Measurements from ENCODE around the gene PSMA1.
A peak's percentile ranks its signal among the peaks of the same experiment; 100 is the strongest.
"Not testable (repeated sequence)": the region's sequence is repeated elsewhere in the genome, so short reads cannot be mapped to it uniquely, and the experiment has no call there.

Gene PSMA1

DNA sequence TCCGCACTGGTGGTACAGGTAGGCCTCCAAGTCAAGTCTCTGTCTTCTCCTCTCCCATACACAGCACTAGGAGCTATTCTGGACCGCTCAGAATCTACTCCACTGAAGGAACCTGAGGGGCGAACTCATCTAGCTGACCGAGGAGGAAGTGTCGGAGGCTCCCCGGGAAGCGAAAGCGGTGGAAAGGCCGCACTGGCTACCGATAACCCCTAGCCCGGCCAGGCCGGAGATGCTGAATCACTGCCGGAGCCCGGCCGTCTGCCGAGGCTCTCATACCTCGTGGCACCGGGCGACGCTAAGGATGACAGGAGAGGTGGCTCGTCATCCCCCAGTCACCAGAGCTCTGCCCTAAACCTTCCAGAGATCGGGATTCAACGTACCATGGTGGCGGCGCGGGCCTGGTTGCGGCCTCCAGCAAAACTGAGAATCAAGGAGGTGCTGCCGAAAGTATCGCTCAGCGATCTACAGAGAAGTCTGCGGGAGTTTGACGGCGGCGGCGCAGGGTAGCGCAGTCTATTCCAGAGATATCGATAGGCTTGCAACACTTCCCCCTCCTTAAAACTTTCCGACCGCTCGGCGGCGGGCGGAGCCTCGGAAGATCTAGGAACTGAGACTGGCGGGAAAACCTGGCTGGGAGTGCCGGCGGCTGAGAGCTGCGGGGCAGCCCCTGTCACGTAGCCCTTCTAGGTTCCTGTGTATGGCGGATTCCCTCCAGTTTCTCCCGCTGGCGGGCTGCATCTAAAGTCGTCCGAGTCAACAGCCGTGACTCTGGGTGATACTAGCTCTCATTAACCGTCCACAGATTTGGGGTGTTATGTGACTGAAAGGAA lies at the start of gene PSMA1:
TSS of gene PSMA1 (minus strand) at position 470 of the 830 bp plus-strand sequence. CDS start at position 383, 87 bp downstream.
- peak; percentile 92 for DNase-seq

DNA sequence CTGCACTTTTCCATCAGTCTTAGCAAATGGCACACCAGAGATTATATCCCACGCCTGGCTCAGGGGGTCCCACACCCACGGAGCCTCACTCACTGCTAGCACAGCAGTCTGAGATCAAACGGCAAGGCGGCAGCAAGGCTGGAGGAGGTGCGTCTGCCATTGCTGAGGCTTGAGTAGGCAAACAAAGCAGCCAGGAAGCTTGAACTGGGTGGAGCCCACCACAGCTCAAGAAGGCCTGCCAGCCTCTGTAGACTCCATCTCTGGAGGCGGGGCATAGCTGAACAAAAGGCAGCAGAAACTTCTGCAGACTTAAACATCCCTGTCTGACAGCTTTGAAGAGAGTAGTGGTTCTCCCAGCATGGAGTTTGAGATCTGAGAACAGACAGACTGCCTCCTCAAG lies 49.3 kb upstream of the PSMA1 start:
- not testable (repeated sequence) for DNase-seq

DNA sequence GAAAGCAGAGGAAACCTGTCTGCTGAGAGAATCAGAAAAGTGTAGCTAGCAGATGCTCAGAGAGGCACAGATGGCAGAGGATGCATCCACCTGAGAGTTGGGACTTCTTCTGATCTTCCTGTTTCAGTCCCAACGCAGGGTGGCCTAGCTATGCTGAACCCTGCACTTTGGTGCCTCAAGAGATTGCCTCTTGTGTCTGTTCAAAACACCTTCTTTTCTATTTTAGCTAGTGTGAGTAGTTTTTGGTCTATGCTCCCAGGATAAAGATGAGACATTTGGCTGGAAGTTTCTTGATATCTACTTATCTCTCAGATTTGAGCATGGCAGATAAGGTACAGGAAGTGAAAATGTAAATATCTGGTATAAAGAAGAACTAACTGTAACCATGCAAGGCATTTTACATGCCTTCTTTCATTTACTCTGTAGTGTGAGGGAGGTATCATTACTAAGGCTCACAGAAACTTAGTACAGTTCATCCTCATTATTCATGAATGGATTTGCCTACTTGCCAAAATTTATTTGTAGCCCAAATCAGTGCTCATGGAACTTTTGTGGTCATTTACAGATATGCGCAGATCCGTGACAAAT lies 47.0 kb upstream of the PSMA1 start:
- DNase-seq: no peak

DNA sequence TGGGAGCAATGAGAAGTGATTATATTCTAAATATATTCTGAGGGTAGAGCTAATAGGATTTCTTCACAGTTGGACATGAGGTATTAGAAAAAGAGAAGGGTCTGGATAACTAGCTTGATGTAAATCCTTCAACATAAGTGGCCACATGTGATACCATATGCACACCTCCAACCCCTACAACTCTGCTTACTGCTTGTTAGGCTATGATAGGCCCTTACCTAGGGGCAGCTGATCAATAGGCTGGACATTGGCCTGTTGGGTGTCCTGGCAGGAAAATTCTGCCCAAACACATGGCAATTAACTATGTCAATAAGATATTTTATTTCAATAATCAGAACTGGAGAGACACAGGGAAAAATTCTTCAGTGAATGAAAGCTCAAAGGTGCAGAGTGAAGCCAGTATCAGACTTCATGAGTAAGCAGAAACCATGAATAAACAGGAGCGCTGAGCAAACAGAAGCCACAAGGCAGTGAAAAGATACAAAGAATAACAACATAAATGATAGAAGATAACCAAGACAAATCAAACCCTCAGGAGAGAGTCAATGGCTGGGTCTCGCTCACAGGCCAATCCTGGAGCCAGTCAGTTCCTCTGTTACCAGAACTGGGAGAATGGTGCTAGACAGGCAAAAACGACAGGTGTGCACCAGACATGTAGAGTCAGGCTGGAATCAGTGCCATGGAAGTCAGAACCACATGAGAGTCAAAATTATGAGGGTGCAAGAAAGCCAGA lies 46.3 kb upstream of the PSMA1 start:
- no peak for DNase-seq

DNA sequence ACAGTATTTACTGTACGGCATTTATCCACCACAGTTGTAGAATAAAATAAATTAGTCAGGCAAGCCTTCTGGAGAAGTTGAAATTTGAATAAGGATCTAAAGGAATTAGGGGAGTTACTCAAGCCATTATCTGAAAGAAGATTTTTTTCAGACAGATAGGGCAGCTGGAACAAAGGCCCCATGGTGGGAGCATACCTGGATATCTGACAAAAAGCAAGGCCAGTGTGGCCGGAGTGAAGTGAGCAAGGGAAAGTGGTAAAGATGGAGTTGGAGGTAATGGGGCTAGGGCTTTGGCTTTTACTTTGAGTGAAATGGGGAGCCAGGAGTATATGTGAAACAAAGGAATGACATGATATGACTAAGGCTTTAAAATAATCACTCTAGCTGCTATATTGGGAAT lies 45.7 kb upstream of the PSMA1 start:
- no peak for DNase-seq

DNA sequence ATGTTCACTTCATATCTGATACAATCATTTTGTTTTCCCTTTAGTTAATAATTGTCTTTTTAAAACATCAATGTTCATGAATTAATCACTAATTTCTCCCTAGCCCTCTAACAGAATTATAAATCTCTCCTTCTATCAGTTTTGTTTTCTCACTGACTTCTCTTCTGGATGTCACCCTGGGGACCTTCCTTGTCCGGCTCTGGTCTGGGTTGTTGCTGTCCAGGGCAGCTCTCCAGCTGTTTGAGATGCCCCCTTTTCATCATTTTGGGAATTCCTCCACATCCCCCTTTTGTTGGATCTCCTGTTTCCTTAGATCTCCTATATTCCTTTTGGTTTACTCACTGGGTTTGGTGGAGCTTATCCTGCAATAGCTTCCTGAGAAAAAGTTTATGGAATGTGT lies 35.6 kb upstream of the PSMA1 start:
- no peak for DNase-seq

DNA sequence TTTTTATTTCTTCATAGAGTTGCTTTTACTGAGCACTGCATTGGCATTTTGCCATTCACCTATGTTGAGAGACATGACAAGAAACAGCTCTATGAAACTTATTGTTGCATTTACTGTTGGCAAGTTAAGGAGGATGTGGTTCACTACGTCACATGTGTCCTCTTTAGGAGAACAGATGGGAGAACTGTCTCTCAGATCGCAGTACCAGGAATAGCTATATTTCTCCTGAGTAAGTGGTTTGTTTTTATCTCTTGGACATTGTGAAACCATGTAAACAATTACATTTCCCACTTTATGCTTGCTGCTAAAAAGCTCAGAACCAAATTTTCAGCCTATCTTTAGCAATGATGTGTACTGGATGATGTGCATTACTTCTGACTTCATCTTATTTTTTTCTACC lies 34.8 kb upstream of the PSMA1 start:
- DNase-seq: no peak

DNA sequence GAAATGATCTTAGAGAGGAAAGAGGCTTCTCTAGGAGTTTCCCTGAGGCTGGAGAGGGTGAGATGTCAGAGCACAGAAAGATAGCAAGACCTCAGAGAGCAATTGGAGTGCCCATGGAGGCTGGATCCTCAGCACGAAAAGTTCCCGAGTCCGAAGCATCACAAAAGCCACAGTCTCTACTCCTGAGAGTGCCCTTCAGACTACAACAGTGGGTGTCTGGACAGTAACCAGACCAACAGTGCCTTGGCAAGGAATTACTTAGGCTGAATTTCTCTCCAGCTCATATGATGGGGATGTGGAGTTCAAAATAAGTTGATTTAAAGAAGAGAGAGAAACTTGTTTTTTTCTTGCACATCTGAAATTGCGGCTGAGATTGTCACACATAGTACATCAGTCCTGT lies 31.9 kb upstream of the PSMA1 start:
- no peak for DNase-seq

DNA sequence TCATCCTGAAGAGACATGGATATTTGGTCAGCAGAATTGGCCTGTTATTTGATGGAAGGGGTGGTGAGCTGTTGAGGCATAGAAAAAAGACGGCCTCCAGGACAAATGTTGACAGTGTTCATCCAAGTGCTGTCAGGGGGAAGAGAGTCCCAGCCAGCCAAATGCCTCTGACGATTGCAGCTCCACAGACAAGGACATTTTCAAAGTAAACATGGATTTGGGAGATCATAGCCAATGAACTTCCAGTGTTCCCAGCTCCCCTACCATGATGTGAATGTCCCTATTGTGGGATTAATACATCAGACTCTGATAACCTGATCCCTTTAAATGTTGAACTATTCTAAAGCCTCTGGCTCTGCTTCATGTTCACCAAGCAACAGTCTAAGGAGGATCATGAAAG lies 31.2 kb upstream of the PSMA1 start:
- DNase-seq: no peak

DNA sequence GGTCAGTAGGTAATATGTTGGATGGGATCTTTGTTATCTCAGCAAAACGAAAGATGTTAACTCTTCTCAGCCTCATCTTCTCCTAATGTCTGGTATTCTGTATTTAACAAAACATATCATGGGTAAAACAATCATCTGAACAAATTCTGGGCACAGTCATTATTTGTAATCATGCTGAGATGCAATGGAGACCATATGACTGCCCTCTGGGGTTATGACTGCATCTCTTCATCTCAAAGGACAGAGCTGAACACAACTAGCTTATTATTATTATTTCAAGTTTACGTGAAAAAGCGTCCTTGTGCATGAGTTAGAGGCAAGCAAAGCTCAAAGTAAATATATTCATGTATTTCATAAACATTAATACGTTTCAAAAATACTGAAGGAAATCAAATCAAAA lies 29.7 kb upstream of the PSMA1 start:
- DNase-seq: no peak

DNA sequence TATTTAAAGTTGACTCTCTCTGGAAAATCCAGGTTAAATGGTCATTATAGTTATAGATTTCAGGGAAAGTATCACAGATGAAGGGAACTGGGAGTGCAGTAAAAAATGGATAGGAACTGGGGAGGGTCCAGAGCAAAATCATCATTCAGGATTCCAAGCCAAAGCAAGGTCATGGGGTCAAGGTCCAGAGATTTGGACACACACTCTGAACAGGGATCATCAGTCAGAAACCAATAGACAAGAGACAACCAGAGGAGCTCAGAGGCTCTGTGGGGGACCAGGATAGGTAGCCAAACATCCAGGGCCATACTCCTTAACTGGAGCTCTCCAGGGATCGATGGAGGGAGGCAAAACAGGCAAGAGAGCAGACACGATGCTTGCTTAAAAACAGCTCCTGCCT lies 27.3 kb upstream of the PSMA1 start:
- no peak for DNase-seq

DNA sequence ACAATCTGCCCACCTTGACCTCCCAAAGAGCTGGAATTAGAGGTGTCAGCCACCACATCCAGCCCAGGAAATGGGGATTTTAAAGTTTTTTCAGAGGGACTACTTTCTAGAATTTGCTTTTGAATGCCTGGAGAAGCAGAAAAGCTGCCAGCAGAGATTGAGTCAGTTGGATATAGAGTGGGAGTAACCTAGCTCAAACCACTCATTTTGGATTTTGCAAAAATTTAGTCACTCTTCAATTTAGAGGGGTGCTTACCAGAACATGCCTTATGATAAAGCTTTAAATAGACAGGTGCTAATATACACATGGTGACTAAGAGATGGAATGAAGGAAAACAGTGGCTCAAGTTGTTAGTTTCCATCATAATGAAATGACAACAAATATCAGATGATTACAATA lies 26.5 kb upstream of the PSMA1 start:
- no peak for DNase-seq

DNA sequence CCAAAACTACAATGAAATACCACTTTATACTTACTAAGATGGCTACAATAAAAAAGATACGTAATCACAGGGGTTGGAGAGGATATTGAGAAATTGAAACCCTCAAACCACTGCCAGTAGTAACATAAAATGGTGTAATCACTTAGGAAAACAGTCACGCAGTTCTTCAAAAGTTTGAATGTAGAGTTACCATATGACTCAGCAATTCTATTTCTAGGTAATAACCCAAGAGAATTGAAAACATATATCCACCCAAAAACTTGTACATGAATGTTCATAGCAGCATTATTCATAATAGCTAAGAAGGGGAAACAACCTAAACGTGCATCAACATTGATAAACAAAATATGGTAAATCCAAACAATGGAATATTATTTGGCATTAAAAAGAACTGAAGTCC lies 24.4 kb upstream of the PSMA1 start:
- DNase-seq: no peak

DNA sequence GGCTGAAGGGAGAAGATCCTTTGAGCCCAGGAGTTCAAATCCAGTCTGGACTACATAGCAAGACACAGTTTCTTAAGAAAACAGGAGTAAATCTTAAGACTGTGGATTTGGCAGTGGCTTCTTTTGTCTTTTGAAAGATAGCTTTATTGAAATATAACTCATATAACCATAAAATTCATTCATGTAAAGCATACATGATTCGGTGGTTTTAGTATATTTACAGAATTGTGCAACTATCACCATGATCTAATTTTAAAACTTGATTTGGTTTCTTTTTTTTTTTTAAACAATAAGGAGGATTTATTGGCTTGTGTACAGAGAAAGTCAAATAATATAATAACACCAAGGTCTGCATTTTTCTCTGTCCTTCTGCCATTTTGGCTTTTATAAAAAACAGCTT lies 23.1 kb upstream of the PSMA1 start:
- DNase-seq: no peak

DNA sequence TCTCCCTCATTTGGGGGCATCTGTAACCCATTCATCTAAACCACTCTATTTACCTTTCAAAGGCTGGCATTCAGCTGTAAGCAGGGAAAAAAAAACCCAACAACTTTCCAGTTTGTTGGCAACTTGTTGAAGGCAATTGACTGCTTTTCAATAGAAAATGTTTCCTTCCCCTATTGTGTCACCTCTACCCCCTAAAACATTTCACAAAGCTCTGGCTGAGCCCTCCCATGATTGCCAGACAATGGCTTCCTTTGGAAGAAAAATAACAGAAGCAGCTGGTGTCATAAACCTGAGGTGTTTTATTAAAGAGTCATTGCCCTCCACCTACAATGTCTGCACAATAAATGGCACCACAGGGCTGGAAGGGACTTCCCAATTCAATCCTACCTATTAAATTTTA lies 22.1 kb upstream of the PSMA1 start:
- peak; percentile 34 for DNase-seq

DNA sequence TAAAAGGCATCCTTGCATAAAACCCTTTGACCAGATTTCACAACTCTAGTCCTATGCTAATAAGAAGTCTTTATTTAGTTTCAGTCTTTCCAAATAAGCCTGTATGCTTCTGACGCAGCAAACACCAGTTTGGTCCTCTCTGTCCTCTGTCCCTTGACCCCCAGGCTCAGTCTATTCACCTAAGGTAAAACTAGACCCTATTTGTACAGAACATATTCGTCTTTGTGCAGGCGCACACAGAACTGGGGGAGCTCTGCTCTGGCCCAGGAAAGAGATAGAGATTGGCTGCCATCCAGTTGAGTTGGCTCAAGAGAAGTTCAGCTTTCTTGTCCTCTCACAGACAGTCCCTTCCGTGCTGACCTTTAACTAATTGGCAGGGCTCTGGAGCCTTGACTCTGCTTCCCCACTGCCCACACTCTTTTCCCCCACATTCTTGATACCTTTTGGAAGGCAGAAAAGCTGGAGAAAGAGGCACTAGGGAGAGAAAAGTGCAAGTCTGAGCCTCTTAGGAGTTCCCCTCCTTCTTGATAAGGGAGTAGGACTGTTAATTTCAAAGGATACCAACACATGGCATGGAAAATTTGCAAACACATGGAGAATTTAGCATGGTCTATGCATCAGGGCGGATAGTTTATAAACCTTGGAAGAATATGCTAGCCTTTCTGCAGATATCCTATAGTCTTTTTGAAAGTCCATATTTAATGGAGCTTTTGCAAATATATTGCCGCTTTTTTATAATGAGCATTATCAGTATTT lies 21.2 kb upstream of the PSMA1 start:
- DNase-seq: no peak

DNA sequence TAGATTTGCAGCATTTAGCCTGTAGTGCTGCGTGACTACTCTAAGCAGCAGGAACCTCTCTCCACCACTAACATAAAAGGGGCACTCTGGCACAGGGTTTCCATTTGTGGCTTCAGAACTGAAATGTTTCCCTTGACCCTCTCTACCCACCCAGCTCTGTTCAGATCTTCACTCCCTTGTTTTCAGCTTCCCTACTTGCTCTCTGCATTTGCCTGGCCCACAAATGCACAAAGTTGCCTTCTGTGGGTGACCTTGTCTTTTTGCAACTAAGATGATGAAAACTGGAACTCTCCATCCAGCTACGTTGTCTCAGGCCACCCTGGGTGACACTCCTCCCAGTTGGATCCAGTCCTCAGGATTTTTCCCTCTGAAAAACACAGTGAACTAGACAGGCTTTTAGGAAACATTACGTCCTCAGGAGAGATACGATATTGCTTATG lies 19.8 kb upstream of the PSMA1 start:
- DNase-seq: no peak

DNA sequence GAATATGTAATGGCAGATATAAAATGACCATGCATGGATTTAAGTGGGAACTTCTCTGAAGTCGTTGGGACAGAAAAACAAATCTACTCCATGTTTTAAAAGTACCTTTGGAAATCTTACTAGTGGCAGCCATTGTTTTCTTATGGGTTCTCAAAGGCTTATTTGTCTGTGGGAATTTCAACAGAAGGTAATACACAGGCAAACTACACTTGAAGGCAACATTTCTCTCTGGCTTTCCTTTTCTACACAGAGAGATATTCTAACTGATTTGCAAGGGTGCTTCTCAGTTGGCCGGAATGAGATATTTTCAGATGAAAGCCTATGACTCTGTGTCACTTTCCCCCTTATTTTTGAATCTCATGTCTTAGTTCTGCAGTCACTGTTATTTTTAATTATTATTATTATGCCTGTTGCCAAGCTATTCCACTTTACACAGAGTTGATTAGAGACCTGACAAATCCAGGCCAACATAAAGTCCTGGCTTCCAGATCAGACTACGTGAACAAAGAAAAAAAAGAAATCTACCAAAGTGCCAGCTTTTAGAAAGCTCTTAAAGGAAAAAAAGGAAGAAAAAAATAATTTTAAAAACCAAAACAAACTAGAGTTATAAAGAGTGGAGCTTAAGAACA lies 18.9 kb upstream of the PSMA1 start:
- no peak for DNase-seq

DNA sequence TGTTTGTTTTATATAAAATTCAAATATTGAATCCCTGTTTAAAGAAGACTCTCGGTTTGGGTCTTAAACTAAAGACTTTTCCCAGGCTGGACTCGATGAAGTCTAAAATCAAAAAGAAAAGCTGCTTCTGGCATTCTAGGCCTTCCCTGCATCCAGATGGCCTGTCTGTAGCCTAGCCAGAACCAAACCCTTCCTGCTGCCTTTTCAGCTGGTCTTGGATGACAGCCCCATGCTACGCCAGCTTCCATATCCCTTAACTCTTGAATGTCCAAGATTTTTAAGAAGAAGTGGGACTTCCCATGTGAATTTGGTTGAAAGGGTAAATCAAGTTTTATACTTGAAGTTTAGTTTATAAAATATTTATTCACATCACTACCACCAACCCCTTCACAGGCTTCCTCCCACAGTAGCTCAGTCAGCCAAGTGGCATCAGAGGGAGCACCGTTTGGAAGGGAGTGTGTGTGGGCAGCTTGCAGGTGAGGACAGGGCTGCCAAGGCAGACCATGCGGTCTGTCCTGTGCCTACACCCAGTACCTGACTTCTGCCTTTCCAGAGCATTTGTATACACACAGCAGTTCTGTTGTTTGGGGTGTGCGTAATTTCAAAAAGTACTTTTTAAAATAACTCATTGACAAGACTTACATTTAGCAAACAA lies 18.2 kb upstream of the PSMA1 start:
- DNase-seq: no peak

DNA sequence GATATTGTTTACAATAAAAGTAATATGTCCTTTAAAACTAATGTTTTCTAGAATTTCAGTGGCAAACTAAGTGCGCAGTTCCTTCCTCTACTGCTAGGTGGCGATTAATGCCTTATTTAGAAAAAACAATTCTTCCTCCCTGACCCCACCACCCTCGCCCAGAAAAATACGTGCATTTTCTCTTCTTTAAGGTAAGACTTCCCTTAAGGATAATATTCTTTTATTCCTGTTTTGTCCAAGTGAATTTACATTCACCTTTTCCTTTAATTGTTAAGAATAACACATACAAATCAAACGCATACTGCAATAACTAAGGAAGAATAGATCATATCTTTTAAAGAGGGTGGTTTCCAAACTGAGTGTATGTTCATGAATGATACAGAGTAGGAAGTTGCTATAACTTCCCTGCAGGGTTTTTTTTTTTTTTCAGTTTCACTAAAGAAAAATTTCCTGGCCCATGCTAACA lies 17.0 kb upstream of the PSMA1 start:
- no peak for DNase-seq

DNA sequence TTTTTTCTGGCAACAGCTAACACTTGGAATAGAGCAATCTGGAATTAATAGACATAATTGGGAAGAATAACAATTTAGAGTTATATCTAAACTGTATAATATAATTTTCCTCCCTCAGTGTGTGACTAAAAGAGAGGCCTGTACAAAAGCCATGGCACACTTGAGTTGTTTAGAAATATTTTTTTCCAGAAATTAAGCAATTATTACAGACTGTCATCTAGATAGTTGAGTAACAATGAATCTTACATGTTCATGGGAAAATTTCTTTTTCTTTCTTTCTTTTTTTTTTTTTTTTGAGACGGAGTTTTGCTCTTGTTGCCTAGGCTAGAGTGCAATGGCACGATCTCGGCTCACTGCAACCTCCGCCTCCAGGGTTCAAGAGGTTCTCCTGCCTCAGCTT lies 15.0 kb upstream of the PSMA1 start:
- DNase-seq: not testable (repeated sequence)

DNA sequence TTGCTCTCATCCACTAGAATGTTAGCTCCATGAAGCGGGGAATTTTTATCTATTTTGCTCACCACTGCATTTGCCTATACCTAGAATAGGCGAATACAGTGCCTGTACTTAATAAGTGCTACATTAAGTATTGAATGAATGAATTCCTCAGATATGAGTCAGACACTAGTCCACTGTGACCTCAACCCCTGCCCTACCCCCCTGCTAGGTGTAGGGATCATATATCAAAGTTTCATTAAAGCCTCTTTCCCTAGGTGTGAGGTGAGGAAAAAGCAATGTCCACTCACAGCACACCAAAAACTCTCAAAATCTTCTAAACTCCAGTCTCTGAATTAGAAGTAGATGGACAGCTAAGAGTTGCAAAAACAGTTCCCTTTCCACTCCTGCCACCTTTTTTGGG lies 9.8 kb upstream of the PSMA1 start:
- DNase-seq: no peak

Data from NCI-H1092 (cell line).